IPS DF 4.7 (cell line): ENCODE data around the gene PDPK1.
"Not testable (repeated sequence)": the region's sequence is repeated elsewhere in the genome, so short reads cannot be mapped to it uniquely, and the experiment has no call there.

ENCODE experiments used
- DNase-seq: peaks from one replicate; pipeline ENCODE4 v3.0.0-alpha.2; 2013; ENCODE audit warnings: low spot score; ENCODE audit errors: extremely low read depth

Gene PDPK1

GRCh38 chr16:2523801-2524231 is 14.0 kb upstream of the PDPK1 start:
- no peak for DNase-seq

- no peak for DNase-seq
Measured at GRCh38 chr16:2524339-2524938, 13.4 kb upstream of the PDPK1 start.

GRCh38 chr16:2526135-2526534 is 11.7 kb upstream of the PDPK1 start:
- no peak for DNase-seq

GRCh38 chr16:2527071-2527783 is 10.6 kb upstream of the PDPK1 start:
- no peak for DNase-seq

- DNase-seq = no peak
Measured at GRCh38 chr16:2527784-2528100, 10.1 kb upstream of the PDPK1 start.

- DNase-seq = no peak
Measured at GRCh38 chr16:2528161-2529060, 9.4 kb upstream of the PDPK1 start.

- no peak for DNase-seq
Measured at GRCh38 chr16:2529061-2529931, 8.5 kb upstream of the PDPK1 start.

GRCh38 chr16:2529961-2530628 is 7.7 kb upstream of the PDPK1 start:
- no peak for DNase-seq

- DNase-seq = no peak
Measured at GRCh38 chr16:2530629-2531318, 7.0 kb upstream of the PDPK1 start.

GRCh38 chr16:2531371-2531695 is 6.5 kb upstream of the PDPK1 start, which contains the start of gene CEMP1:
CEMP1 (minus strand) TSS chr16:2531408; CDS start chr16:2531073, 335 bp downstream.
- no peak for DNase-seq

- no peak for DNase-seq
Measured at GRCh38 chr16:2531696-2532493, 5.9 kb upstream of the PDPK1 start.

GRCh38 chr16:2532494-2533141 is 5.2 kb upstream of the PDPK1 start:
- DNase-seq = no peak

- DNase-seq = not testable (repeated sequence)
Measured at GRCh38 chr16:2533142-2533755, 4.6 kb upstream of the PDPK1 start.

- DNase-seq = no peak
Measured at GRCh38 chr16:2533912-2534311, 3.9 kb upstream of the PDPK1 start.

- DNase-seq = not testable (repeated sequence)
Measured at GRCh38 chr16:2534335-2534734, 3.5 kb upstream of the PDPK1 start.

GRCh38 chr16:2535625-2536013 is 2.2 kb upstream of the PDPK1 start:
- DNase-seq = no peak

- DNase-seq = not testable (repeated sequence)
Measured at GRCh38 chr16:2539192-2539844, 1.5 kb downstream of the PDPK1 start.
